Neural crest cell (in vitro differentiated cells): ENCODE data around the gene SLITRK5. TPM values are rescaled to one million over a fixed set of nuclear protein-coding genes. Genes with fewer than 3 reads are reported as not detected.

ENCODE experiments used
- DNase-seq: peaks from one replicate; pipeline ENCODE4 v3.0.0; 2021; ENCODE audit warnings: low read depth, mixed read lengths, low spot score
- H3K27ac Mint-ChIP-seq: one replicate; pipeline ENCODE4 v1.8.0; 2021; ENCODE audit warnings: mild to moderate bottlenecking, mixed read lengths; ENCODE audit not compliant: unreplicated experiment
- H3K27me3 Mint-ChIP-seq: 2 replicates; pipeline ENCODE4 v1.8.0; 2021; ENCODE audit warnings: low read depth, mild to moderate bottlenecking, mixed read lengths
- H3K36me3 Mint-ChIP-seq: 2 replicates; pipeline ENCODE4 v1.8.0; 2021; ENCODE audit warnings: low read depth, mild to moderate bottlenecking, mixed read lengths
- H3K4me1 Mint-ChIP-seq: 2 replicates; pipeline ENCODE4 v1.8.0; 2021; ENCODE audit warnings: mixed read lengths
- H3K4me3 Mint-ChIP-seq: one replicate; pipeline ENCODE4 v1.8.0; 2021; ENCODE audit warnings: mild to moderate bottlenecking, mixed read lengths
- H3K9me3 Mint-ChIP-seq: 2 replicates; pipeline ENCODE4 v1.8.0; 2021; ENCODE audit warnings: mixed read lengths
- CTCF ChIP-seq: fragments of 200-600 bp; sonication (generic); conservative IDR thresholded peaks from 2 replicates; pipeline ENCODE4 v1.5.0; 2021; ENCODE audit warnings: antibody characterized with exemption, mild to moderate bottlenecking
- total RNA-seq: library from RNA; stranded (reverse); gene quantifications from 2 replicates; pipeline ENCODE4 v1.2.1, GENCODE V29; 2021

The SLITRK5 gene
- total RNA-seq, 1 donor from 2014 or later: 5.4 TPM

- H3K4me1 Mint-ChIP-seq: peaks cover 39% of the 10 kb centered on the region
- no peak for TF ChIP-seq CTCF
Observed at GRCh38 chr13:87676254-87677042, 5.3 kb downstream of the SLITRK5 start.

GRCh38 chr13:87677043-87677495, 5.9 kb downstream of the SLITRK5 start:
- Mint-ChIP-seq H3K27ac (no peak overlapping the region), H3K4me3 (peak overlapping the region; percentile 77), H3K36me3 (peaks cover 26% of the 10 kb centered on the region), H3K9me3 (no peaks in the 10 kb centered on the region), H3K27me3 (peaks cover 63% of the 10 kb centered on the region), H3K4me1 (peaks cover 39% of the 10 kb centered on the region)
- no peak for TF ChIP-seq CTCF
- no peak for DNase-seq

More at GRCh38 chr13:87676254-87677042, 5.3 kb downstream of the SLITRK5 start:
- Mint-ChIP-seq H3K9me3 (no peaks in the 10 kb centered on the region), H3K27ac (no peak overlapping the region), H3K27me3 (peaks cover 63% of the 10 kb centered on the region), H3K36me3 (peaks cover 26% of the 10 kb centered on the region), H3K4me3 (peak overlapping the region; percentile 77)
- DNase-seq: no peak

GRCh38 chr13:87677496-87678371, 6.6 kb downstream of the SLITRK5 start:
- Mint-ChIP-seq H3K27me3 (peaks cover 60% of the 10 kb centered on the region), H3K9me3 (no peaks in the 10 kb centered on the region), H3K36me3 (peaks cover 26% of the 10 kb centered on the region), H3K4me3 (peak overlapping the region; percentile 83), H3K27ac (no peak overlapping the region), H3K4me1 (peaks cover 36% of the 10 kb centered on the region)
- TF ChIP-seq CTCF: no peak
- DNase-seq: peak; percentile 41

- no peaks in the 10 kb centered on the region for H3K9me3 Mint-ChIP-seq
- peak overlapping the region; percentile 83 for H3K4me3 Mint-ChIP-seq
- peaks cover 26% of the 10 kb centered on the region for H3K36me3 Mint-ChIP-seq
- H3K27ac Mint-ChIP-seq: no peak overlapping the region
- H3K4me1 Mint-ChIP-seq: peaks cover 30% of the 10 kb centered on the region
- no peak for TF ChIP-seq CTCF
- DNase-seq: no peak
- H3K27me3 Mint-ChIP-seq: peaks cover 56% of the 10 kb centered on the region
Observed at GRCh38 chr13:87678372-87678752, 7.2 kb downstream of the SLITRK5 start.

GRCh38 chr13:87680298-87680697, 9.1 kb downstream of the SLITRK5 start:
- H3K4me3 Mint-ChIP-seq: no peak overlapping the region
- peaks cover 37% of the 10 kb centered on the region for H3K27me3 Mint-ChIP-seq
- no peak for DNase-seq
- no peaks in the 10 kb centered on the region for H3K9me3 Mint-ChIP-seq
- H3K36me3 Mint-ChIP-seq: peaks cover 26% of the 10 kb centered on the region
- peaks cover 16% of the 10 kb centered on the region for H3K4me1 Mint-ChIP-seq
- no peak overlapping the region for H3K27ac Mint-ChIP-seq
- TF ChIP-seq CTCF: peak; percentile 68
